Amygdala (tissue), 56 donors: Measurements from ENCODE around the gene YJU2.
"Not testable (repeated sequence)": the region's sequence is repeated elsewhere in the genome, so short reads cannot be mapped to it uniquely, and the experiment has no call there.

Source experiments
- DNase-seq, 56 donors: peaks; one replicate each; lab custom pipeline; 2025; lab: John Stamatoyannopoulos, UW

Gene YJU2

DNA sequence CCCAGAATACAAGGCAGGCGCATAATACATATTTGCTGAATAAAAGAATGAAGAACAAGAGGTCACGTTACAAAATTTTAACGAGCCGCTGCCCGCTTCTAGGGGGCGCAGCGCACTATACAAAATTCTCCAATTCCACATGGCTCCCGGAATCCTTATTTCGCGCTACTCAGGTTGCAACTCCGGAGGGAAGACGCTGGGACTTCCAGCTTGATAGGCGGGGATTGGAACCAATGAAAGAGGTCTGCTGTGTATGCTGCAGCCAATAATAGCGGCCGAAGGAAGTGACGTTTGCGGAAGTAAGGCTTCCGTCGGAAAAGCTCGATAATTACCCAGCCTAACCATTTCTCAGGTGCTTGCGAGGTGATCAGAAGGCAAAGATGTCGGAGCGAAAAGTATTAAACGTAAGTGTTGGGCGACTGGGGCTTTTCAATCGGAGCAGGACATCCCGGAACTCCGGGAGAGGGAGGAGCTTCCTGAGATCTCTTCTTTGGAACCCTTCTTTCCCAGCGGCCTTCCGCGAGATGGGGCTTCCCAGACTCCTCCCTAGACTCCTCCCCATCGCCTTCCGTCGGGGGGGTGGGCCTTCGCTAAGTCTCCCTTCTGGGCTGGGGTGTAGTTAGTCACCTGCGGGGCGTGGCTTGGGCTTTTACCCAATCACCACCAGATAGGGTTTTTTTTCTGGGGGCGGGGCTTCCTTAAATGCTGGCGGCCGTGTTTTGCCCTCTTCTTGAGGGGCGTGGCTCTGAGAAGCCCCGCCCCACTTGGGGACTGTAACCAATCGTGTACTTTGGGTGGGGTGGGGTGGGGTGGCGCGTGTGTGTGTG lies at the start of gene YJU2:
Gene YJU2, plus strand, starts transcription at position 314 of the 827 bp plus-strand sequence. Its CDS starts 67 bp downstream, at position 381.
- peak; percentile 79 to 98 (median 94) for DNase-seq

DNA sequence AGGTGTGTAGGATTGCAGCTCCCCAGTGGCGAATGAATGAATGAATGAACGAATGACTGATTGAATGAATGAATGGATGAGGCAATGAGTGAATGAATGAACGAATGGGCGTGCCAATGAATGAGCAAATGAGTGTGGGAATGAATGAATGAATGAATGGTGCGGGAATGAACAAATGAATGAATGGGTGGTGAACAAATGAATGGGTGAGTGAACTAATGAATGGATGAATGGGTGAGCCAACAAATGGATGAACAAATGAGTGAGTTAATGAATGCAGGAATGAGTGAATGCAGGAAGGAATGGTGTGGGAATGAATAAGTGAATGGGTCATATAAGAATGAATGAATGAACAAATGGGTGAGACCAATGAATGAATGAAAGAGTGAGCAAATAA lies 49.7 kb upstream of the YJU2 start:
- DNase-seq: no peak

DNA sequence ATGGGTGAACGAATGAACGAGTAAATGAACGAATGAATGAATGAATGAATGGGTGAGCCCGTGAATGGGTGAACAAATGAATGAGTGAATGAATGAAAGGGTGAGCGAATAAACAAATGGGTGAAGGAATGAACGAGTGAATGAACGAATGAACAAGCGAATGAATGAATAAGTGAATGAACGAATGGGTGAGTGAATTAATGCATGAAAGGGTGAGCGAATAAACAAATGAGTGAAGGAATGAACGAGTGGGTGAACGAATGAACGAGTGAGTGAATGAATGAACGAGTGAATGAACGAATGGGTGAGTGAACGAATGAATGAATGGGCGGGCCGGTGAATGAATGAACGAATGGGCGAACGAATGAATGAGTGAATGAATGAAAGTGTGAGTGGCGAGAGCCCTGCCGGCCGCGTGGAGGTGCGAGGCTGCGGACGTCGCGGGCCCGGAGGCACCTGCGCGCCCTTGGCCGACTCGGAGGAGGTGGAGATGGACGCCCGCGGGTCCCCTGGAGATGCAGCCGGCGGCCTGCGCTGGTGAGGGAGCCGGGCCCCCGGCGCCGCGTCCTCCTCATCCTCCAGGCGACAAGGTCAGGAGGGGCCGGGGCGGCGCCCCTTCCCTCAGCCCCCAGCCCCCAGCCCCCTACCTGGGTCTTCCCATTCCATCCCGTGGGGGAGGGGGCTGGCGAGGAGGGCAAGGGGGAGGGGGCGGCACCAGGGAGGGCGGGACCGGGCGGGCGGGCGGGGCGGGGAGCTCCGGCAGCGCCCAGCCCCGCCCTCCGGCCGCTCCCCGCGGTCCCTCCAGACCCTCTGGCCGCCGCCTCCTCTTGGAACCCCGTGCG lies 49.0 kb upstream of the YJU2 start:
- peak in 1 of 56 donors; percentile 17 for DNase-seq

DNA sequence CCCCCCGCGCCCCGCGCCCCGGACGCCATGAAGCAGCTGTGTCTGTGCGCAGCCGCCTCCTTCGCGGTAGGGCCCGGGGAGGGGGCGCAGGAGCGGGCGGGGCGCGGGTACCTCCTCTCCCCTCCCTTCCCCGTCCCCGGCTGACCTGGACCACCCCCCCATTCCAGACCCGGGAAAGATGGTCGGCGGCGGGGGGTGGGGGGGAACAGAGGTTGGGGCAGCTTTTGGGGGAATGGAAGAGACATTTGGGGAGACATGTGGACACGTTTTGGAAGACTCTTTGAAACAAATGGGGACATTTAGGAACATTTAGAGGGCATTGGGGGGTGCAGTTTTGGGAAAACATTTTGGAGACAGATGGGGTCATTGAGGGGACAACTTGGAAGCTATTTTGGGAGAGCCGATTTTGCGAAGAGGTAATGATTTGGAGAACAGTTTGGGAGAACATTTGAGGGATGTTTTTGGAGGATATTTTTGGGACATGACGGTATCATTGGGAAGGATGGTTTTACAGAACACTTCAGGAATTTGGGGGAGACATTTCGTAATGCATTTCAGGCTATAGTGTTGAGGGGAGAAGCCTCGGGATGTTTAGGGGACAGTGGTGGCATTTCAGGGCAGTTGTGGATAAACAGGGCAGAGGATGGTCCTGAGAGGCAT lies 48.3 kb upstream of the YJU2 start:
- peak in 1 of 56 donors; percentile 17 for DNase-seq

DNA sequence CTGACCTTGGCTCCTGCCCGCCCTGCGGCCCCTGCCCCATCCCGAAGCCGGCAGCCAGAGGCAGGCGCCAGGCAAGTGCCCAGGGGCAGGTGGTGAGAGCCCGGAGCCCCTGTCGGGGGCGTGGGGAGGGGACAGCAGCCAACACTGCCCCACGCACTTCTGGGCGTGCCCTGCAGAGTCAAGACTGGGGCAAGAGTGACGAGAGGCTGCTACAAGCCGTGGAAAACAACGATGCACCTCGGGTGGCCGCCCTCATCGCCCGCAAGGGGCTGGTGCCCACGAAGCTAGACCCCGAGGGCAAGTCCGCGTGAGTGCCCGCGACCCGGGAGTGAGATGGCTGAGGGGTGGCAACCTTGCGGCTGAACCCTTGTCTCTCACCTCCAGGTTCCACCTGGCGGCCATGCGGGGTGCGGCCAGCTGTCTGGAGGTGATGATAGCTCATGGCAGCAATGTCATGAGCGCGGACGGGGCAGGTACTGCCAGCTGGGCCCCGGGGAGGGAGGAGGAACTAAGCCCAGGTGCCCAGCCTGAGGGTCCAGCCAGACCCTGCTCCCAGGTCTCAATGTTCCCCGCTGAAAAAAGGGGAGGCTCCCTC lies 47.1 kb upstream of the YJU2 start:
- no peak for DNase-seq

DNA sequence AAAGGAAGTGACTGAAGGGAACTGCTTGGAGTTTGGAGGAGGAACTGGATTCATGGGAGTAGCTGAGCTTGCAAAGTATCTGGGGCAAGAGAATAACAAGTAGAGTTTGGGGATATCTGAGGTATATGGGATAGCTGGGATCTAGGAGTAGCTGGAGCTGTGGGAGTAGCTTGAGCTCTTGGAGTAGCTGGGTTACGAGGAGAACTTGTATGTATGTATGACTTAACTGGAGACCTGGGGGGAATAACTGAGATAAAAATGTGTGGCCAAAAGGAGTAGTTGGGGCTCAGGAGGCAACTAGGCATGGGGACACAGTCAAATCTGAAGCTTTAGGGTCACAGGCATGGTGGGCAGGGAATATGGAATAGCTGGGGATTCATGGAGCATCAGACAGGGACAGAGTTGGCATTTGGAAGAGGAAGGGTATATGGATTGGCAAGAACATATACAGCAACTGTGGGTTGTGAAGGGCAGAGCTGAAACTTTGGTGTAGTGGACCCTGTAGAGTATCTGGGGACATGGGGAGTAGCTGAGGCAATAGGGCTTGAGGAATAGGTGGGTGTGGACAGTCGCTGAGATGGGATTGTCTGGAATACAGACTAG lies 45.8 kb upstream of the YJU2 start:
- DNase-seq: no peak

DNA sequence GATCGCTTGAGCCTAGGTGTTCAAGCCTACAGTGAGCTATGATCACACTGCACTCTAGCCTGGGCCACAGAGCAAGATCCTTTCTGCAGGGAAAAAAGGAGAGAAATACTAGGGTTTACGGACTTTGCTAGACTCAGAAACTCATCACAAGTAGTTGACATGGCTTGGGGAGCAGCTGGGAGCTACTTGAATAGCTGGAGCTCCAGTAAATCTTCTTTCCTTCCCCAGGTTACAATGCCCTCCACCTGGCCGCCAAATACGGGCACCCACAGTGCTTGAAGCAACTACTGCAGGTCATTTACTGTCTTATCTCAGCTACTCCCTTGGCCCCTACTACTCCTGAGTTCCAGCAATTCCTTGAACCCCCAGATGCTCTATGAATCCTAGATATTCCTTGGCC lies 45.1 kb upstream of the YJU2 start:
- no peak for DNase-seq

DNA sequence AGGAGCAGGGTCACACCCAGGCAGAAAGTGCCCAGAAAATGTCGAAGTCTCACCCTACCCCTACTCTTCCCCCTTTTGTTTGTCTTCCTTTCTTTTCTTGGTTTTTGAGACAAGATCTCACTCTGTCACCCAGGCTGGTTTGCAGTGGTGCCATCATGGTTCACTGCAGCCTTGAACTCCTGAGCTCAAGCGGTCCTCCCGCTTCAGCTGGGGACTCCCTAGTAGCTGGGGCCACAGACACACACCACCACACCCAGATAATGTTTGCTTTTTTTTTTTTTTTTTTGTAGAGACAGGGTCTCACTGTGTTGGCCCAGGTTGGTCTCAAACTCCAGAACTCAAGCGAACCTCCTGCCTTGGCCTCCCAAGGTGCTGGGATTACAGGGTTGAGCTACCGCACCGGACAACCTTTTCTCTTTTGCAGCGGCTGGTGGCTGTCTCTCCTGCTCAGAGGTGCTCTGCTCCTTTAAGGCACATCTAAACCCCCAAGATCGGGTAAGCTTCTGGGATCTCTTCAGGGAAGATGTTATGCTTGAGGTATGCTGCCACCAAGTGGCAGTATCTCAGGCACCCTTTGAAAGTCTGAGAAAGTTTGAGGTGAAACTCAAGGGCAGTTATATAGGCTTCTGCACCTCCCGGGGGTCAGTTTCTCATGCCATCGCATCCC lies 39.9 kb upstream of the YJU2 start:
- DNase-seq: no peak

DNA sequence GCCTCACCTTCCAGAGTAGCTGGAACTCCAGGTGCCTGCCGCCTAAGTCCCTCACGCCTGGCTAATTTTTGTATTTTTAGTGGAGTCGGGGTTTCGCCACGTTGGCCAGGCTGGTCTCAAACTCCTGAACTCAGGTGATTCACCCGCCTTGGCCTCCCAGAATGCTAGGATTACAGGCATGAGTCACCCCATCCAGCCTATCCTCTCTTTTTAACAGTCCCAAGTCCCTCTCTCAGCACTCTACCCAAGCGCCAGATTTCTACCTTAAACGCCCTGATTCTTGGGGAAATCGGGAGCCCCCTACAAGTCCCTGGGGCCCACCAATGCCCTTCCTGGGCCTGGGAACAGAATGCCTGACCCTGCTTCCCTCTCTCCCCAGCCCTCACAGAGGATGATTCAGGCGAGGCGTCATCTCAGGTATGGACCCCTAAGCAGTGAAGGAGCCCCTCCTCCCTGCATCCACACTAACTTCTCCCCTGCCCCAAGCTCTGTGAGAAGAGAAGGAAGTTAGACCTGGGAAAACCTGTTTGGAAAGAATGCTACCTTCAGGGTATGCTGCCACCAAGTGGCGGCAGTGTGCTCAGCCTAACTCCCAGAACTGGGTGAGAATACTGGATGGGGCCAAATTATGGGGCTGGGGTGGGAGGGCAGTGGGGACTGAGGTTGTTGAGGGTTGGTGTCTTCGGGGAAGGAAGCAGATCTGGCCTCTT lies 38.3 kb upstream of the YJU2 start:
- DNase-seq: no peak

DNA sequence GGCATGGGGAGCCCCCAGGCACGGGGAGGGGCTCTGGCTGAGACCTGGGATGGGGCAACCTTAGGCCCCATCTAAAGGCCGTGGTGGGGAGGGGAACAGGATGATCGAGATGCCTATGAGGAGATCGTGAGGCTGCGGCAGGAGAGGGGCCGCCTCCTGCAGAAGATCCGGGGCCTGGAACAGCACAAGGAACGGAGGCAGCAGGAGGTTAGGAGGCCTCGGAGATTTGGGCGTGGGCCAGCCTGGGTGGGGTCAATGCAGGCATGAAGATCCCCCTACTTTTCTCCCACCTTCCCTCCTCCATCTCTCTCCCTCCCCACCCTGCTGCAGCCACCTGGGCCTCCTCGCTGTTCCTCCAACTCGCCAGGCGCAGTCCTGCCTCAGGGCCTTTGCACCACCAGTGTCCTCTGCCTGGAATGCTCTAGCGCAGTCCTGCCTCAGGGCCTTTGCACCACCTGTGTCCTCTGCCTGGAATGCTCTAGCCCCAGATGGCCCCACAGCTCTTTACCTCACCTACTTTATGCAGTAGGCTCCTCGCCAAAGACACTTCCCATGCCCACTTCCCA lies 36.6 kb upstream of the YJU2 start:
- no peak for DNase-seq

DNA sequence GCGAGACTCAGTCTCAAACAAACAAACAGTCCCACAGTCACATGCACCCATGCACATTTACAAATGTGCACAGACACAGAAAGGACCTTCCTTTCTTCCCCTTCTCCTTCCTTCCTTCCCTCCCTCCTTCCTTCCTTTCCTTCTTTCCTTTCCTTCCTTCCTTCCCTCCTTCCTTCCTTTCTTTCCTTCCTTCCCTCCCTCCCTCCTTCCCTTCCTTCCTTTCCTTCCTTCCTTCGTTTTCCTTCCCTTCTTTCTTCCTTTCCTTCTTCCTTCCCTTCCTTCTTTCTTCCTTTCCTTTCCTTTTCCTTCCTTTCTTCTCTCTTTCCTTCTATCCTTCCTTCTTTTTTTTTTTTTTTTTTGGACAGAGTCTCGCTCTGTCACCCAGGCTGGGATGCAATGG lies 33.8 kb upstream of the YJU2 start:
- DNase-seq: no peak

DNA sequence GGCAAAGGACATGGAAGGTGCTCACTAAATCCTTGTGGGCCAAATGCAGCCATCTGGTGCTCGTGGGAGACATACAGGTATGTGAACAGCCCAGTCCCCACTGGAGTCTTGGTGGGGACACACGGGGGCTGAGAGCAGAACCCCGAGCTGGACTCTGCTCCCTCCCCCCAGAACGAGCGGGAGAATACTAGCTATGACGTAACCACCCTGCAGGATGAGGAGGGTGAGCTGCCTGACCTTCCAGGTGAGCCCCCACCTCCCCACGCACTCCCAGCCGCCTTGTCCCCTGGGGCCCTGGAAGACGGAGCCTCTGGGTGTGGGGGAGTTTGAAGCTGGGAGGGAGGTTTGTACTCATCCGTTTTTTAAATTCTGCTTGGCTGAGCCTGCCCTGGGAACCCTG lies 31.1 kb upstream of the YJU2 start:
- DNase-seq: no peak

DNA sequence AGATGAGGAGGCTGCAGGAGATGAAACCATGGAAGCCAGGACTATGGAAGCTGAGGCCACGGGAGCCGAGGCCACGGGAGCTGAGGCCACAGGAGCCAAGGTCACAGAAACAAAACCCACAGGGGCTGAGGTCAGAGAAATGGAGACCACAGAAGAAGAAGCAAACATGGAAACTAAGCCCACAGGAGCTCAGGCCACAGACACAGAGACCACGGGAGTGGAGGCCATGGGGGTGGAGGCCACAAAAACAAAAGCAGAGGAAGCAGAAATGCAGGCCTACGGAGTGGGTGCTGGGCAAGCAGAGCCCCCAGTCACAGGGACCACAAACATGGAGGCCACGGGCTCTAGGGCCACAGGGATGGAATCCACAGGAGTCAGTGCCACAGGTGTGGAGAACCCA lies 30.0 kb upstream of the YJU2 start:
- DNase-seq: no peak

DNA sequence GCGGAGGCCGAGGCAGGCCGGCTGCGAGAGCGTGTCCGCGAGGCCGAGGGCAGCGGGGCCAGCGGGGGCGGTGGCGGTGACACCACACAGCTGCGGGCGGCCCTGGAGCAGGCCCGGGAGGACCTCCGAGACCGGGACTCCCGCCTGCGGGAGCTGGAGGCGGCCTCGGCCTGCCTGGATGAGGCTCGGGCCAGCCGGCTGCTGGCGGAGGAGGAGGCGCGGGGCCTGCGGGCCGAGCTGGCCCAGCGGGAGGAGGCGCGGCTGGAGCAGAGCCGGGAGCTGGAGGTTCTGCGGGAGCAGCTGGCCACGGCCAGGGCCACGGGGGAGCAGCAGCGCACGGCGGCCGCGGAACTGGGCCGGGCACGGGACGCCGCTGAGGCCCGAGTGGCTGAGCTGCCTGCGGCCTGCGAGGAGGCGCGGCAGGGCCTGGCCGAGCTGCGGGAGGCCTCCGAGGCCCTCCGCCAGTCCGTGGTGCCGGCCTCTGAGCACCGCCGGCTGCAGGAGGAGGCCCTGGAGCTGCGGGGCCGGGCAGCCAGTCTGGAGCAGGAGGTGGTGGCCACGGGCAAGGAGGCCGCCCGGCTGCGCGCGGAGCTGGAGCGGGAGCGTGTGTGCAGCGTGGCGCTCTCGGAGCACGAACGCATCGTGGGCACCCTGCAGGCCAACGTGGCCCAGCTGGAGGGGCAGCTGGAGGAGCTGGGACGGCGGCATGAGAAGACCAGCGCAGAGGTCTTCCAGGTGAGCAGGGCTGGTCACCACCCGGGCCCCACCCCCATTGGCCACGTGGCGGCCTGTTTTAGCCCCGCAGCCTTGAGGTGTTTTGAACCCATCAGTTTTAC lies 29.2 kb upstream of the YJU2 start:
- DNase-seq: no peak

DNA sequence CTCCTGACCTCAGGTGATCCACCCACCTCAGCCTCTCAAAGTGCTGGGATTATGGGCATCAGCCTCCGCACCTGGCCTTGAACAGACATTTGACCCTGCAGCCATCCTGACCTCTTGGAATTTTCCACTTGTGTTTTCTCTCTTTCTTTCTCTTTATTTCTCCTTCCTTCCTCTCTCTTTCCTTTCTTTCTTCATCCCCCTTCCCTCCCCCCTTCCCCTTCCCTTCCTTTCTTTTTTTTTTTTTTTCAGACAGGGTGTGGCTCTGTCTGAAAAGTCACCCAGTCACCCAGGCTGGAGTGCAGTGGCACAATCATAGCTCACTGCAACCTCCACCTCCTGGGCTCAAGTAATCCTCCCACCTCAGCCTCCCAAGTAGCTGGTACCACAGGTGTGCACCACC lies 28.4 kb upstream of the YJU2 start:
- DNase-seq: not testable (repeated sequence)

DNA sequence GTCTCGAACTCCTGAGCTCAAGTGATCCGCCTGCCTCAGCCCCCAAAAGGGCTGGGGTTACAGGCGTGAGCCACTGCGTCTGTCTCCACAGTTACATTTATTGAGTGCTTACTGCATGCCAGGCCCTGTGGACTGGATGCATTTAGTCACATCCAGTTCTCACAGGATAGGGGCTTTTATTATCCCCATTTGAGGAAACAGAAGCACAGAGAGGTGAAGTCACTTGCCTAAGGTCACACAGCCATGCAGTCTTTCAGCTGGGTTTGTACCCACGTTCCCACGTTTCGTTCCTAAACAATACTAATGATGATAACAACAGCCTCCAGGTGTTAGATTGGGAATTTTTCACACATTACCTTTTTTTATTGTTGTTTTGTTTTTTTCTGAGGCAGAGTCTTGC lies 26.7 kb upstream of the YJU2 start:
- DNase-seq: no peak

DNA sequence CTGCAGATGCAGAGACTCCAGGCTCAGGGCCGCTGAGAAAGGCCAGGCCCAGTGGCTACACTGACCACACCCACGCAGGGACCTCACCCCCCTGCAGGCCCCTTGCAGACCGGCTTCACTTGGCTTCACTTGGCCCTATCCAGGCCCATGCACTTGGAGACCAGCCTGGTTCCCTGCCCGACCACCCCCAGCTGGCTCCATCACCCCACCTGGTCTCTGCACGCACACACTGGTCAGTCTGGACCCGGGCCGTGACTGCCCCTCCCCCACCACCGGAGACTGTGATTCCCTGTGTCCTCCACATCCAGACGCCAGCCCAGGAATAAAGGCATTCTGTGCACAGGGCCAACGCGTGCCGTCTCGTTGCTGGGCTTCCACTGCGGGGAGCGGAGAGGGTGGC lies 22.4 kb upstream of the YJU2 start:
- DNase-seq: peak in 24 of 56 donors; percentile 1 to 75 (median 24)

DNA sequence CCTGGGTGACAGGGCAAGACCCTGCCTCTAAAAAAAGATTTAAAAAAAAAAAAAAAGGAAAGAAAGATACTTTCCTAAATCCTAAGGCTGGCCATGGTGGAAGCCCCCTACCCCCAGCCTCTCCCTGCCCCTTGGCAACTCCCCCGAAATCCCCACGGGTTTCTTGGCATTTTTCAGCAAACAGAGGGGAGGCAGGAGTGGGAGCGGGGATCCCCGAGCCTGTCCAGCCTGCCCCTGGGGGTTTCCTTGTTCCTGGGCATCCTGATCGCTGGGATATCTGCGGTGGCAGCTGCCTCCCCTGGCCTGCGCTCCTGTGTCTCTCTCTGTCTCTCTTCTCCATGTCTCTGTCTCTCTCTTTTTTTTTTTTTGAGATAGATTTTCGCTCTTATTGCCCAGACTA lies 21.0 kb upstream of the YJU2 start:
- no peak for DNase-seq
